K562 (cell line): Measurements from ENCODE around the gene LRRC26. TPM values are rescaled to one million over a fixed set of nuclear protein-coding genes. Genes with fewer than 3 reads are reported as not detected.
A peak's percentile ranks its signal among the peaks of the same experiment; 100 is the strongest.

Experiments used
- ATAC-seq: fragments of 200-7000 bp; cut with Tn5 transposase; 3 replicates; pipeline ENCODE4 v1.9.1; 2020; ENCODE audit warnings: moderate library complexity
- BruUV-seq: library from RNA; stranded (reverse); fragments of 400-500 nt; replicated peaks from 2 replicates; lab custom pipeline; 2021; lab: Mats Ljungman, UMichigan
- CTCF ChIA-PET: fragments of 300-600 bp; formaldehyde crosslinking; extraction: SDS; loops from one replicate; lab custom pipeline; 2021; ENCODE audit warnings: low intra/inter-chr PET ratio; lab: Yijun Ruan, JAX
- POLR2A ChIA-PET: fragments of 300-600, 350-650 bp; sonication (Branson Sonifier 250); formaldehyde crosslinking; extraction: SDS; loops from one replicate; lab custom pipeline; 2021; ENCODE audit warnings: antibody characterized with exemption, inconsistent platforms; lab: Yijun Ruan, JAX
- DNase-seq, 4 experiments: peaks; one replicate each; pipeline versions ENCODE4 v3.0.0 to v3.0.0-alpha.2; 2011 to 2018; ENCODE audit warnings: low spot score in 3 of 4, mixed read lengths in 3 of 4; ENCODE audit errors: extremely low read depth in 1 of 4
- FAIRE-seq: peaks from 2 replicates; lab custom pipeline; 2011; peaks lifted over from hg19 to GRCh38; lab: Jason Lieb, UNC
- H2AFZ ChIP-seq: 2 replicates; pipeline ENCODE4 v1.6.0; 2011; ENCODE audit warnings: low read depth, low read length, control low read depth, inconsistent platforms
- H3K27ac ChIP-seq: fragments of 200-600 bp; 3 replicates; pipeline ENCODE4 v1.8.0; 2011; ENCODE audit warnings: low read depth, mild to moderate bottlenecking, control low read depth, inconsistent platforms, low read length, moderate library complexity, mixed read lengths; ENCODE audit errors: extremely low read depth
- H3K27me3 ChIP-seq, 2 experiments: fragments of 300-600 bp in 1 of 2; 2 replicates in 1 of 2; 3 replicates in 1 of 2; pipeline versions ENCODE4 v1.6.0 to v1.8.0; 2011; ENCODE audit warnings: inconsistent platforms in 2 of 2, low read length in 2 of 2, mild to moderate bottlenecking in 1 of 2, mixed read lengths in 1 of 2, moderate library complexity in 1 of 2; ENCODE audit not compliant: control insufficient read depth in 2 of 2, insufficient read depth in 2 of 2
- H3K36me3 ChIP-seq: fragments of 300-600 bp; 3 replicates; pipeline ENCODE4 v1.8.0; 2011; ENCODE audit warnings: mild to moderate bottlenecking, low read length, inconsistent platforms; ENCODE audit not compliant: control insufficient read depth, insufficient read depth
- H3K4me1 ChIP-seq, 2 experiments: fragments of 200-600 bp in 1 of 2; replicated peaks in 1 of 2; 2 replicates in 1 of 2; 3 replicates in 1 of 2; pipeline versions ENCODE4 v1.5.1 to v1.8.0; 2011; ENCODE audit warnings: inconsistent platforms in 2 of 2, low read length in 2 of 2, mild to moderate bottlenecking in 1 of 2, mixed read lengths in 1 of 2, moderate library complexity in 1 of 2; ENCODE audit not compliant: control insufficient read depth in 2 of 2, insufficient read depth in 2 of 2
- H3K4me2 ChIP-seq: 2 replicates; pipeline ENCODE4 v1.6.1; 2011; ENCODE audit warnings: low read length, control low read depth, inconsistent platforms, mixed read lengths; ENCODE audit not compliant: insufficient read depth
- H3K4me3 ChIP-seq: fragments of 200-600 bp; sonication (generic), shearing (Covaris generic); 2 replicates; pipeline ENCODE4 v1.5.1; 2016; ENCODE audit warnings: control low read depth, inconsistent platforms
- H3K79me2 ChIP-seq: fragments of 200-600 bp; 3 replicates; pipeline ENCODE4 v1.8.0; 2011; ENCODE audit warnings: low read length, inconsistent platforms; ENCODE audit not compliant: control insufficient read depth, insufficient read depth
- H3K9ac ChIP-seq, 2 experiments: 2 replicates each; pipeline versions ENCODE4 v1.6.0 to v1.6.1; 2011; ENCODE audit warnings: low read depth in 2 of 2, low read length in 2 of 2, control low read depth in 1 of 2, inconsistent platforms in 1 of 2, mild to moderate bottlenecking in 1 of 2, mixed read lengths in 1 of 2; ENCODE audit not compliant: insufficient read depth in 1 of 2
- H3K9me1 ChIP-seq: one replicate; pipeline ENCODE4 v1.6.0; 2011; ENCODE audit warnings: inconsistent platforms, mild to moderate bottlenecking, low read length, moderate library complexity; ENCODE audit not compliant: control insufficient read depth, insufficient read depth
- H3K9me3 ChIP-seq: replicated peaks from 2 replicates; pipeline ENCODE4 v1.5.1; 2011; ENCODE audit warnings: low read depth, low read length, inconsistent platforms; ENCODE audit not compliant: control insufficient read depth, insufficient read depth
- H4K20me1 ChIP-seq: replicated peaks from 2 replicates; pipeline ENCODE4 v1.6.1; 2011; ENCODE audit warnings: low read length, inconsistent platforms, mixed read lengths; ENCODE audit not compliant: control insufficient read depth, insufficient read depth
- FIP1L1 ChIP-seq: fragments of 200-400 bp; formaldehyde crosslinking; IDR thresholded peaks from 2 replicates; pipeline ENCODE4 v1.6.1; 2018; ENCODE audit warnings: mild to moderate bottlenecking, low read depth, low read length; ENCODE audit not compliant: poor library complexity, severe bottlenecking
- MBD1 ChIP-seq: fragments of 250-450 bp; sonication (Bioruptor Pico); IDR thresholded peaks from 2 replicates; pipeline ENCODE4 v1.8.0; 2022; ENCODE audit warnings: inconsistent platforms
- NFATC3 ChIP-seq: fragments of 450-650 bp; IDR thresholded peaks from 2 replicates; pipeline ENCODE4 v1.6.1; 2017; ENCODE audit warnings: mild to moderate bottlenecking
- THAP12 ChIP-seq: fragments of 250-450 bp; sonication (Bioruptor Pico); IDR thresholded peaks from 2 replicates; pipeline ENCODE4 v1.9.0; 2021; ENCODE audit warnings: mild to moderate bottlenecking, inconsistent platforms
- USF2 ChIP-seq: sonication (generic); formaldehyde crosslinking; IDR thresholded peaks from 2 replicates; pipeline ENCODE4 v1.5.0; 2020; ENCODE audit warnings: missing genetic modification reagents
- WGBS: fragments of 100-300 bp; shearing (Covaris generic); methylation state at CpG from one replicate; pipeline ENCODE4 v1.1.6; 2016; ENCODE audit warnings: low coverage, mixed read lengths; ENCODE audit not compliant: insufficient coverage; ENCODE audit errors: missing lambda C conversion rate; 5-methylcytosine and 5-hydroxymethylcytosine counted together
- in situ Hi-C: fragments of 300-500 bp; cut with MboI; formaldehyde crosslinking; loops from 4 replicates; pipeline ENCODE4 v1.15.0; 2018; ENCODE audit warnings: inconsistent platforms, mixed read lengths
- intact Hi-C: fragments of 100-400 bp; cut with micrococcal nuclease; formaldehyde crosslinking; loops from 2 replicates; pipeline ENCODE4 v1.14.2; 2022
- polyA plus RNA-seq, 8 experiments: library from polyadenylated mRNA; depleted of rRNA in 4 of 8; stranded (reverse) in 5 of 8; unstranded in 3 of 8; fragments of >200 nt; fragmentation: Nextera tagmentation in 2 of 8; fragmentation: Illumina TruSeq in 1 of 8; extraction: Ambion mirVana in 2 of 8; extraction: Trizol in 1 of 8; gene quantifications; 2 replicates each; pipeline versions ENCODE4 v1.2.1 to v1.2.3, GENCODE V29; 2011 to 2014; ENCODE audit warnings: inconsistent platforms in 1 of 8, missing spikeins in 1 of 8
- total RNA-seq, 7 experiments: library from RNA; depleted of rRNA in 6 of 7; stranded (reverse); fragments of >200 nt in 6 of 7; fragmentation: Illumina TruSeq in 2 of 7; extraction: Trizol in 2 of 7; gene quantifications; 2 replicates each; pipeline versions ENCODE4 v1.2.1 to v1.2.3, GENCODE V29; 2011 to 2021; ENCODE audit warnings: low replicate concordance in 1 of 7

LRRC26 gene
- total and polyA plus RNA-seq, 9 of the 15 experiments (the other 6 are each of a cell fraction or from before 2014, with no cell fraction given) = not detected

GRCh38 chr9:137166380-137167229 is 3.2 kb downstream of the LRRC26 start:
- BruUV-seq = no TSS peak

More at GRCh38 chr9:137166380-137167229, 3.2 kb downstream of the LRRC26 start:
- 16% methylated on average over 17 of the region's 22 CpGs for WGBS
- no peaks in the 10 kb centered on the region; the same call in 1 of the 2 replicates for H4K20me1 ChIP-seq
- H3K9me1 ChIP-seq = no peaks in the 10 kb centered on the region
- in situ Hi-C loops (no loop called here), intact Hi-C loops (no loop called here)
- H3K79me2 ChIP-seq = no peaks in the 10 kb centered on the region
- H3K4me1 ChIP-seq = peaks cover 0 to 98% of the 10 kb centered on the region in 2 experiments; a peak in 2 of 5 replicates
- ATAC-seq (no peak), FAIRE-seq (no peak), DNase-seq (no peak)
- H3K27ac ChIP-seq = no peak overlapping the region
- H3K27me3 ChIP-seq = peaks cover 29 to 55% of the 10 kb centered on the region in 2 experiments; a peak in 4 of 5 replicates
- TF ChIP-seq NFATC3 (no peak), MBD1 (CRISPR knock-in tag) (no peak), THAP12 (CRISPR knock-in tag) (no peak), FIP1L1 (no peak), USF2 (peak; percentile 16; the same call in 1 of the 2 replicates)
- H3K9me3 ChIP-seq = no peaks in the 10 kb centered on the region
- no peaks in the 10 kb centered on the region for H3K36me3 ChIP-seq
- CTCF ChIA-PET = no interaction called here
- no peak overlapping the region for H3K4me2 ChIP-seq
- H2AFZ ChIP-seq = no peak overlapping the region
- POLR2A ChIA-PET = interaction anchor here (0.5 to 1.4 kb wide), 5 partner anchors 9 to 310 kb away, joined by 3 to 4 read pairs (median 3); no protein-coding TSS in a partner anchor
- H3K9ac ChIP-seq = no peak overlapping the region; a peak in 1 of 4 replicates
- no peak overlapping the region for H3K4me3 ChIP-seq
